Stomach smooth muscle (tissue), 2 donors: ENCODE measurements around the gene ZBTB22.
"Not testable (repeated sequence)": the region's sequence is repeated elsewhere in the genome, so short reads cannot be mapped to it uniquely, and the experiment has no call there.

Experiments
- H3K27ac ChIP-seq: one replicate; pipeline ENCODE4 v1.7.0; 2013; ENCODE audit warnings: mild to moderate bottlenecking, low read length, inconsistent platforms
- H3K27me3 ChIP-seq, 2 donors: one replicate each; pipeline ENCODE4 v1.7.0; 2013; ENCODE audit warnings: low read length in 2 of 2; ENCODE audit not compliant: insufficient read depth in 2 of 2, control insufficient read depth in 1 of 2
- H3K36me3 ChIP-seq, 2 donors: one replicate each; pipeline ENCODE4 v1.7.0; 2013; ENCODE audit warnings: low read length in 2 of 2; ENCODE audit not compliant: control insufficient read depth in 2 of 2, insufficient read depth in 2 of 2
- H3K4me1 ChIP-seq: one replicate; pipeline ENCODE4 v1.7.0; 2013; ENCODE audit warnings: low read length; ENCODE audit not compliant: control insufficient read depth, insufficient read depth
- H3K4me3 ChIP-seq, 2 donors: one replicate each; pipeline ENCODE4 v1.7.0; 2013; ENCODE audit warnings: low read length in 2 of 2
- H3K9ac ChIP-seq, 2 donors: one replicate each; pipeline ENCODE4 v1.7.0; 2013; ENCODE audit warnings: low read length in 2 of 2, mild to moderate bottlenecking in 1 of 2
- H3K9me3 ChIP-seq, 2 donors: one replicate each; pipeline ENCODE4 v1.7.0; 2013; ENCODE audit warnings: low read length in 2 of 2; ENCODE audit not compliant: control insufficient read depth in 2 of 2
- donor health status: healthy.
- donor health status: Pancreatic carcinoma.

The ZBTB22 gene

GRCh38 chr6:33346972-33347371 is 29.4 kb upstream of the ZBTB22 start:
- H3K9ac ChIP-seq, H3K4me3 ChIP-seq, H3K9me3 ChIP-seq, H3K36me3 ChIP-seq, H3K4me1 ChIP-seq, H3K27ac ChIP-seq, H3K27me3 ChIP-seq: not testable (repeated sequence)

GRCh38 chr6:33344701-33345697 is 27.5 kb upstream of the ZBTB22 start:
- H3K27me3 ChIP-seq = no peaks in the 10 kb centered on the region
- peak overlapping the region in 1 of 2 donors; percentile 42 for H3K9ac ChIP-seq
- no peaks in the 10 kb centered on the region for H3K9me3 ChIP-seq
- no peak overlapping the region for H3K27ac ChIP-seq
- no peaks in the 10 kb centered on the region for H3K36me3 ChIP-seq
- peak overlapping the region; percentile 7 to 49 for H3K4me3 ChIP-seq
- peaks cover 4% of the 10 kb centered on the region for H3K4me1 ChIP-seq

GRCh38 chr6:33343953-33344611 is 26.5 kb upstream of the ZBTB22 start:
- no peak overlapping the region for H3K27ac ChIP-seq
- H3K4me3 ChIP-seq = no peak overlapping the region
- peaks cover 4% of the 10 kb centered on the region for H3K4me1 ChIP-seq
- H3K36me3 ChIP-seq = no peaks in the 10 kb centered on the region
- no peak overlapping the region for H3K9ac ChIP-seq
- no peaks in the 10 kb centered on the region for H3K9me3 ChIP-seq
- no peaks in the 10 kb centered on the region for H3K27me3 ChIP-seq

- H3K27ac ChIP-seq, H3K9ac ChIP-seq: not testable (repeated sequence)
Observed at GRCh38 chr6:33343606-33343952, 26.0 kb upstream of the ZBTB22 start.

GRCh38 chr6:33339193-33339592 is 21.6 kb upstream of the ZBTB22 start:
- Histone ChIP-seq H3K4me1 (no peaks in the 10 kb centered on the region), H3K9me3 (no peaks in the 10 kb centered on the region), H3K27me3 (no peaks in the 10 kb centered on the region)

More at GRCh38 chr6:33343606-33343952, 26.0 kb upstream of the ZBTB22 start:
- H3K4me1 ChIP-seq, H3K27me3 ChIP-seq, H3K4me3 ChIP-seq, H3K36me3 ChIP-seq, H3K9me3 ChIP-seq: not testable (repeated sequence)

GRCh38 chr6:33336495-33336894 is 19.0 kb upstream of the ZBTB22 start:
- no peak overlapping the region for H3K9ac ChIP-seq
- H3K27me3 ChIP-seq = no peaks in the 10 kb centered on the region
- no peaks in the 10 kb centered on the region for H3K36me3 ChIP-seq
- no peaks in the 10 kb centered on the region for H3K9me3 ChIP-seq
- no peak overlapping the region for H3K27ac ChIP-seq
- no peak overlapping the region for H3K4me3 ChIP-seq
- H3K4me1 ChIP-seq = no peaks in the 10 kb centered on the region

More at GRCh38 chr6:33339193-33339592, 21.6 kb upstream of the ZBTB22 start:
- H3K9ac ChIP-seq = no peak overlapping the region
- no peak overlapping the region for H3K27ac ChIP-seq
- H3K4me3 ChIP-seq = no peak overlapping the region
- H3K36me3 ChIP-seq = no peaks in the 10 kb centered on the region

GRCh38 chr6:33335916-33336315 is 18.4 kb upstream of the ZBTB22 start:
- no peaks in the 10 kb centered on the region for H3K9me3 ChIP-seq
- no peaks in the 10 kb centered on the region for H3K27me3 ChIP-seq
- no peak overlapping the region for H3K4me3 ChIP-seq
- H3K9ac ChIP-seq = no peak overlapping the region
- no peak overlapping the region for H3K27ac ChIP-seq
- H3K4me1 ChIP-seq = no peaks in the 10 kb centered on the region
- H3K36me3 ChIP-seq = no peaks in the 10 kb centered on the region

GRCh38 chr6:33333666-33334065 is 16.1 kb upstream of the ZBTB22 start:
- Histone ChIP-seq H3K27me3 (no peaks in the 10 kb centered on the region), H3K4me1 (no peaks in the 10 kb centered on the region), H3K9me3 (no peaks in the 10 kb centered on the region), H3K27ac (no peak overlapping the region), H3K36me3 (no peaks in the 10 kb centered on the region), H3K4me3 (no peak overlapping the region), H3K9ac (no peak overlapping the region)

GRCh38 chr6:33330736-33331135 is 13.2 kb upstream of the ZBTB22 start:
- H3K36me3 ChIP-seq = no peaks in the 10 kb centered on the region

GRCh38 chr6:33329058-33329457 is 11.5 kb upstream of the ZBTB22 start:
- H3K9me3 ChIP-seq = no peaks in the 10 kb centered on the region
- no peak overlapping the region for H3K27ac ChIP-seq
- no peak overlapping the region for H3K4me3 ChIP-seq
- H3K36me3 ChIP-seq = no peaks in the 10 kb centered on the region
- no peak overlapping the region for H3K9ac ChIP-seq
- peaks cover 1% of the 10 kb centered on the region for H3K4me1 ChIP-seq
- no peaks in the 10 kb centered on the region for H3K27me3 ChIP-seq

More at GRCh38 chr6:33330736-33331135, 13.2 kb upstream of the ZBTB22 start:
- Histone ChIP-seq H3K9me3 (no peaks in the 10 kb centered on the region), H3K4me1 (no peaks in the 10 kb centered on the region), H3K27ac (no peak overlapping the region), H3K4me3 (no peak overlapping the region), H3K27me3 (no peaks in the 10 kb centered on the region), H3K9ac (no peak overlapping the region)

GRCh38 chr6:33324125-33324524 is 6.6 kb upstream of the ZBTB22 start:
- Histone ChIP-seq H3K36me3 (peaks cover 18 to 19% of the 10 kb centered on the region in 2 donors), H3K9ac (peak overlapping the region; percentile 85 to 92), H3K4me1 (peaks cover 34% of the 10 kb centered on the region), H3K9me3 (no peaks in the 10 kb centered on the region), H3K27ac (peak overlapping the region; percentile 82), H3K27me3 (no peaks in the 10 kb centered on the region), H3K4me3 (peak overlapping the region; percentile 82 to 90)
